CD1c-positive myeloid dendritic cell (primary cell): ENCODE data around the gene ATP9A.
"Not testable (repeated sequence)": the region's sequence is repeated elsewhere in the genome, so short reads cannot be mapped to it uniquely, and the experiment has no call there.

Source experiments
- DNase-seq: peaks from one replicate; pipeline ENCODE4 v3.0.0-alpha.2; 2016; ENCODE audit errors: extremely low spot score

Gene ATP9A

GRCh38 chr20:51796340-51796739 is 28.1 kb upstream of the ATP9A start:
- no peak for DNase-seq

GRCh38 chr20:51792960-51793359 is 24.8 kb upstream of the ATP9A start:
- DNase-seq = no peak

DNA sequence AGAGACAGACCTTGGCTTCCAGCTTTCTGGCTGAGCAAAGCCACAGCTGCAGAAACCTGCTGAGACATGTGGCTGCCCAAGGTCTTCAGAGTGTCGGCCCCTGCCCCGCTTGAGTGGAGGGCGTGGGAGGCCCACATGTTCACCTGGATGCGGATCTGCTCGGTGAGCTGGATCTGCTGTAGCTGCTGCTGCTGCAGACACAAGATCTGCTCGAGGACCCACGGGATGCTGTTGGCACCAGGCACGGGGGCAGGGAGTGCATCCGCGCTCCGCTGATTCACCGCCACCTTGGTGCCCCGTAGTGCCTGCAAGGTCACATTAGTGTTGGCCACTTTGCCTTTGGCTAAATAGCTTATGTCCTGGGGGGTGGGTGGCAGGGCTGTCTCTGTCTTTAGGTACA is 23.4 kb upstream of the ATP9A start:
- no peak for DNase-seq

- DNase-seq = no peak
These were observed 22.1 kb upstream of the ATP9A start for GRCh38 chr20:51790256-51790655.

- no peak for DNase-seq
These were observed 21.2 kb upstream of the ATP9A start for GRCh38 chr20:51789434-51789833.

DNA sequence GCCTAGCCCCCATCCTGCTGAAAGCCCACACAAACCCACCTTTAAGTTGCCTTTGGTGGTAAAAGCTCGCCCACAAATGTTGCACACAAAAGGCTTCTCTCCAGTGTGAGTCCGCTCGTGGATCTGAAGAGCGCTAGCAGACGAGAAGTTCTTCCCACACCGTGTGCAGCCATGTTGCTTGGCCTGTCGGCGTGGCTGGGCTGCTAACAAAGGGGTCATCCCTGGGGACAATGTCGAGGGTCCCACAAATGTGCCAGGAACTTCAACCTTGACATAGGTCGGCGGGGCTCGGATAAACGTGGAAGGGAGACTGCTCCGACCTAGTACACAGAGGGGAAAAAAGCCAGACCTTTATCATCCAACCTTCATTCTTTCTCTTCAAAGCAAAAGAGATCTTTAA is 20.6 kb upstream of the ATP9A start:
- DNase-seq = no peak

GRCh38 chr20:51784299-51784698 is 16.1 kb upstream of the ATP9A start:
- DNase-seq = no peak

GRCh38 chr20:51778229-51778759 is 10.1 kb upstream of the ATP9A start:
- not testable (repeated sequence) for DNase-seq

DNA sequence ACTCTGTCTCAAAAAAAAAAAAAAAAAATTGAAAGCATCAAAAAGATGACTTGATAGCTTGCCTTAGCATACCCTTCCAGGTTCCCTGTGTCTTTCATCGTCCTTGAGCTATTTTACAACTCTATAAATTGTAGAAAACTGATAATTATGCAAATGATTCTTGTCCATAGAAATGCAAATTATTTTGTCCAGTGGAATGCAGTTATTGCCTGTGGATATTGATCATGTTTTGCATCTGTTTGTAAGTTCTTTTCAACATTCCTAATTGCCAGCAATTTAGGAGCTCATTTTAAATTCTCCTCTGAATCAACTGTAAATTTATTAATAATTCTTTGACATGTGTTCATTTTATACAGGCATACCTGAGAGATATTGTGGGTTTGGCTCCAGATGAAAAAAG is 7.1 kb upstream of the ATP9A start:
- DNase-seq = no peak

DNA sequence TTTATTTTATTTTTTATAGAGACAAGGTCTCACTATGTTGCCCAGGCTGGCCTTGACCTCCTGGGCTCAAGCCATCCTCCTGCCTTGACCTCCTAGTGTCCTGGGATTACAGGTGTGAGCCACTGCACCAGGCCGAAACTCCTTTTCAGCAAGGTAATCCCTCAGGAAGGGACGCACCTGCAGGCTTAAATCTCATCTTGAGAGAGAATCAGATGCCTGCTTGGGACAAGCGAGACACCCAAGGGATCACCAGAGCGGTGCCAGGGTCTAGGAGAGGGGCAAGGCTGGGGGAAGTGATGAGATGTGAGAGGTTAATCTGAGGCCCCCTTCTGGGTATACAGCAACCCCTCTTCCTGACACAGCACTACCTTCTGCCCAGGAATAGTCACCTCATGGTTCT is 4.0 kb upstream of the ATP9A start:
- DNase-seq = no peak

DNA sequence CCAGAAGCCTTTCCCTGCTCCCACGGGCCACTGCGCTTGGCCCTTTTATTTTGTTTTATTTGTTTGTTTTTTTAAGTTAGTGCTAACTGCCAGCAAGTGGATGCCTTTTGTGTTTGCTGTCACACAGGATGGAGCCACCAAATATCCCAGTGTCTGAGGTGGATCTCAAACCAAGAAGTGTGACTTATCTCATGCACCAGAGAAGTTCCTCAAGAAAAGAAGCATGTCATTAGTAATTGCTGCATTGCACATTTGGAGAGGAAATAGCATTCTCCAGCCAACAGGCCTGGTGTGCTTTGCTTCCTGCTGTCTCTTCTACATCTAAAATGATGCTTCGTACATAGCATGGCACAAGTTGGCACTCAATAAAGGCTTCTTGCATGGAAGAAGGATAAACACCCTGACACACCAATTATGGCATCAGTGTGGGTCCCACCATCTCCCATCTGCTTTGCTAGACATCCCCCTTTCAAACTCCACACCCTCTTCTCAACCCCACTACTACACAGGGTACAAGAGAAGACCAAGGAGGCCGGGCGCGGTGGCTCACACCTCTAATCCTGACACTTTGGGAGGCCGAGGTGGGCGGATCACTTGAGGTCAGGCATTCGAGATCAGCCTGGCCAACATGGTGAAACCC is 1.9 kb upstream of the ATP9A start:
- no peak for DNase-seq

GRCh38 chr20:51768759-51769517 is 748 bp upstream of the ATP9A start:
- no peak for DNase-seq

GRCh38 chr20:51766994-51767866 is 960 bp downstream of the ATP9A start:
- peak; percentile 2 for DNase-seq

DNA sequence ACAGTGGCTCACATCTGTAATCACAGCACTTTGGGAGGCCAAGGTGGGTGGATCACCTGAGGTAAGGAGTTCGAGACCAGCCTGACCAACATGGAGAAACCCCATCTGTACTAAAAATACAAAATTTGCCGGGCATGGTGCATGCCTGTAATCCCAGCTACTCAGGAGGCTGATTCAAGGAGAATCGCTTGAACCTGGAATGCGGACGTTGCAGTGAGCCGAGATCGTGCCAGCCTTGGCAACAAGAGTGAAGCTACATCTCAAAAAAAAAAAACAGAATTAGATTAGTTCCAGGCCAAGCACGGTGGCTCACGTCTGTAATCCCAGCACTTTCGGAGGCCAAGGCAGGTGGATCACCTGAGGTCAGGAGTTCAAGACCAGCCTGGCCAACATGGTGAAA is 2.8 kb downstream of the ATP9A start:
- DNase-seq = not testable (repeated sequence)

- peak; percentile 5 for DNase-seq
These were observed 4.1 kb downstream of the ATP9A start for GRCh38 chr20:51763965-51764602.

GRCh38 chr20:51760905-51761546 is 7.2 kb downstream of the ATP9A start:
- DNase-seq = no peak

DNA sequence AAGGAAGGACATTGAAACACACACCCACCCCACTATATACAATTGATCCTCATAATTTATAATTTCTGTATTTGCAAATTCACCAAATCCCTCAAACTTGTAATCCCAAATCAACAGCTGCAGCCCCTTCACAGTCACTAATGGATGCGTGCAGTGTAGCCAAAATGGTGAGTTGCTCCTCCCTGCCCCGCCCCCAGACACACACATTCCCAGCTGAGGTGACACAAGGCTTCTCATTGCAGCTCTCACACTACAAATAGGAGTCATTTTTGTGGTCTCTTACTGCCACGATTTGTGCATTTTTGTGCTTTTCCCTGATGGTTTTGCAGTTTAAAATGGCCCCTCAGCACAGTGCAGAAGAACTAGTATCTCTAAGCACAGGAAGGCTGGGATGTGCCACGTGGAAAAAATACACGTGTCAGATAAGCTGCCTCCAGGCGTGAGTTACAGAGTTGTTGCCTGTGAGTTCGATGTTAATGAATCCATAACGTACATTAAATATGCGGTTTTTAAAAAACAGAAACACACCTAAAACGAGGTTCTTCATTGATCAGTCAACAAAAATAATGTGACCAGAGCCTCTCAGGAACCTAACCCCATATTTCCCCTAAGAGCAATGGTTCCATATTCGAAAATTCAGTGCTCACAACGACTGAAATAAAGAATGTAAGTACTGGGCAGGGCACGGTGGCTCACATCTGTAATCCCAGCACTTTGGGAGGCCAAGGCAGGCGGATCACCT is 8.2 kb downstream of the ATP9A start:
- no peak for DNase-seq

GRCh38 chr20:51758978-51759544 is 9.1 kb downstream of the ATP9A start:
- no peak for DNase-seq

GRCh38 chr20:51757226-51757625 is 11.0 kb downstream of the ATP9A start:
- DNase-seq = no peak

DNA sequence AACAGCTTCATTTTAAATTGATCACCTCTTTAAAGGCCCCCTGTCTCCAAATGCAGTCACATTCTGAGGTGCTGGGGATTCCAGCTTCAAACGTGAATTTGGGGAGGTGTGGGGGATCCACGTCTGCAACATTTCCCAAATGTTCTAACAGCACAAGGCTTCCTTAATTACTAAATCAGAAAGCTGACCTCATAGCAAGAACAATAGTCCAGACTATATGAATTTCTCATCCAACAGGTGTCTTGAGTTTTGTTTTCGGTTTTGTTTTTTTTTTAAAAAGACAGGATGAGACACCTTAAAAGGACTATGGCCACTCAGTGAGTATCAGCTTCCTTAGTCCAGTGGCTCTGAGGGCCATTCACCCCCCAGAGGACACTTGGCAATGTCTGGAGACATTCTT is 11.5 kb downstream of the ATP9A start:
- no peak for DNase-seq
